IPS DF 6.9 (cell line): ENCODE measurements around the gene GGCX.

Source experiments
- DNase-seq: peaks from one replicate; pipeline ENCODE4 v3.0.0-alpha.2; 2013; ENCODE audit warnings: low read depth, low spot score
- H3K27ac ChIP-seq: one replicate; pipeline ENCODE4 v1.5.1; 2013; ENCODE audit warnings: low read length, control low read depth
- H3K27me3 ChIP-seq: 2 replicates; pipeline ENCODE4 v1.6.1; 2013; ENCODE audit warnings: mild to moderate bottlenecking, low read length; ENCODE audit not compliant: control insufficient read depth, insufficient read depth
- H3K36me3 ChIP-seq: 2 replicates; pipeline ENCODE4 v1.6.1; 2013; ENCODE audit warnings: low read length; ENCODE audit not compliant: control insufficient read depth, insufficient read depth
- H3K4me1 ChIP-seq: 2 replicates; pipeline ENCODE4 v1.6.1; 2013; ENCODE audit warnings: low read length; ENCODE audit not compliant: control insufficient read depth, insufficient read depth
- H3K4me3 ChIP-seq: 2 replicates; pipeline ENCODE4 v1.5.1; 2013; ENCODE audit warnings: mild to moderate bottlenecking, low read length
- H3K9me3 ChIP-seq: 2 replicates; pipeline ENCODE4 v1.6.1; 2013; ENCODE audit warnings: low read length, inconsistent platforms; ENCODE audit not compliant: control insufficient read depth, insufficient read depth
- WGBS: extraction: QIAGEN DNeasy Blood & Tissue Kit; methylation state at CpG from one replicate; pipeline ENCODE4 v1.1.7; 2013; ENCODE audit warnings: mixed read lengths, missing lambda C conversion rate; ENCODE audit not compliant: insufficient read length, insufficient coverage; 5-methylcytosine and 5-hydroxymethylcytosine counted together

Gene GGCX

GRCh38 chr2:85541753-85542457 lies 19.4 kb downstream of the GGCX start:
- WGBS: no CpG with 5 or more reads among the region's 5 CpGs
- H3K36me3 ChIP-seq: peaks cover 25% of the 10 kb centered on the region
- no peak overlapping the region for H3K4me3 ChIP-seq
- no peak overlapping the region for H3K27ac ChIP-seq
- H3K4me1 ChIP-seq: no peaks in the 10 kb centered on the region
- no peak for DNase-seq
- H3K27me3 ChIP-seq: no peaks in the 10 kb centered on the region
- H3K9me3 ChIP-seq: no peaks in the 10 kb centered on the region

- DNase-seq: no peak
- Histone ChIP-seq H3K36me3 (peaks cover 25% of the 10 kb centered on the region), H3K27ac (no peak overlapping the region), H3K27me3 (no peaks in the 10 kb centered on the region), H3K4me3 (no peak overlapping the region), H3K9me3 (no peaks in the 10 kb centered on the region), H3K4me1 (no peaks in the 10 kb centered on the region)
- no CpG with 5 or more reads among the region's 4 CpGs for WGBS
Observed at GRCh38 chr2:85541262-85541661, 20.0 kb downstream of the GGCX start.

GRCh38 chr2:85540133-85540648 lies 21.1 kb downstream of the GGCX start:
- no CpG with 5 or more reads among the region's 11 CpGs for WGBS
- Histone ChIP-seq H3K36me3 (peaks cover 25% of the 10 kb centered on the region), H3K4me1 (no peaks in the 10 kb centered on the region)

GRCh38 chr2:85539361-85540132 lies 21.7 kb downstream of the GGCX start:
- peaks cover 25% of the 10 kb centered on the region for H3K36me3 ChIP-seq
- no peak for DNase-seq
- H3K27ac ChIP-seq: no peak overlapping the region
- no CpG with 5 or more reads among the region's 67 CpGs for WGBS
- no peaks in the 10 kb centered on the region for H3K9me3 ChIP-seq
- H3K4me3 ChIP-seq: peak overlapping the region; percentile 96
- no peaks in the 10 kb centered on the region for H3K4me1 ChIP-seq
- H3K27me3 ChIP-seq: no peaks in the 10 kb centered on the region

More at GRCh38 chr2:85540133-85540648, 21.1 kb downstream of the GGCX start:
- peak overlapping the region; percentile 96 for H3K4me3 ChIP-seq
- no peaks in the 10 kb centered on the region for H3K9me3 ChIP-seq
- no peak overlapping the region for H3K27ac ChIP-seq
- DNase-seq: no peak
- H3K27me3 ChIP-seq: no peaks in the 10 kb centered on the region

- H3K9me3 ChIP-seq: no peaks in the 10 kb centered on the region
- H3K4me1 ChIP-seq: no peaks in the 10 kb centered on the region
- peak within 1 kb of the TSS; percentile 96 for H3K4me3 ChIP-seq
- peak; percentile 79 for DNase-seq
- H3K36me3 ChIP-seq: peaks cover 19% of the 10 kb centered on the region
- no peaks in the 10 kb centered on the region for H3K27me3 ChIP-seq
- no CpG with 5 or more reads among the region's 92 CpGs for WGBS
- no peak within 1 kb of the TSS for H3K27ac ChIP-seq
Observed at GRCh38 chr2:85538507-85539360, 22.6 kb downstream of the GGCX start, which contains the start of gene MAT2A. MAT2A (plus strand) TSS chr2:85539168; CDS start chr2:85539288, 120 bp downstream.

GRCh38 chr2:85537600-85538506 lies 23.4 kb downstream of the GGCX start:
- no peaks in the 10 kb centered on the region for H3K4me1 ChIP-seq
- H3K4me3 ChIP-seq: peak overlapping the region; percentile 96
- WGBS: no CpG with 5 or more reads among the region's 35 CpGs
- H3K9me3 ChIP-seq: no peaks in the 10 kb centered on the region
- DNase-seq: no peak
- peaks cover 15% of the 10 kb centered on the region for H3K36me3 ChIP-seq
- H3K27ac ChIP-seq: no peak overlapping the region
- H3K27me3 ChIP-seq: no peaks in the 10 kb centered on the region

GRCh38 chr2:85536479-85536878 lies 24.8 kb downstream of the GGCX start:
- Histone ChIP-seq H3K4me3 (no peak overlapping the region), H3K27me3 (no peaks in the 10 kb centered on the region), H3K27ac (no peak overlapping the region), H3K9me3 (no peaks in the 10 kb centered on the region), H3K36me3 (peaks cover 1% of the 10 kb centered on the region; the same call in 1 of the 2 replicates), H3K4me1 (no peaks in the 10 kb centered on the region)
- no CpG with 5 or more reads among the region's 3 CpGs for WGBS
- no peak for DNase-seq

- Histone ChIP-seq H3K27me3 (no peaks in the 10 kb centered on the region), H3K4me1 (no peaks in the 10 kb centered on the region), H3K9me3 (no peaks in the 10 kb centered on the region), H3K4me3 (no peak overlapping the region), H3K27ac (no peak overlapping the region), H3K36me3 (no peaks in the 10 kb centered on the region)
- WGBS: no CpG with 5 or more reads among the region's 3 CpGs
- DNase-seq: no peak
Observed at GRCh38 chr2:85534881-85535280, 26.4 kb downstream of the GGCX start.

GRCh38 chr2:85534099-85534498 lies 27.2 kb downstream of the GGCX start:
- DNase-seq: no peak
- Histone ChIP-seq H3K4me3 (no peak overlapping the region), H3K27ac (no peak overlapping the region), H3K9me3 (no peaks in the 10 kb centered on the region), H3K4me1 (no peaks in the 10 kb centered on the region), H3K36me3 (no peaks in the 10 kb centered on the region), H3K27me3 (no peaks in the 10 kb centered on the region)
- no CpG with 5 or more reads among the region's 3 CpGs for WGBS
